ENCODE measurements around the gene BORCS6. TPM values are rescaled to one million over a fixed set of nuclear protein-coding genes. Genes with fewer than 3 reads are reported as not detected.

BORCS6 gene
- total and polyA plus RNA-seq, 2 of the 13 experiments (the other 11 are each of a cell fraction or from before 2014, with no cell fraction given), result 2.0 to 5.1 TPM

GRCh38 chr17:8221663-8222379, 31.8 kb upstream of the BORCS6 start (continued):
- TF ChIP-seq ZNF574 (CRISPR knock-in tag; IDR thresholded peaks at IDR 0.05), result no peak
- TF ChIP-seq FUBP1 (CRISPR knock-in tag; IDR thresholded peaks at IDR 0.05; ENCODE audit: borderline replicate concordance), result no peak
- peak; percentile 21; the same call in 1 of the 2 replicates for TF ChIP-seq NCOR1 (IDR thresholded peaks at IDR 0.05; ENCODE audit: borderline replicate concordance, low read length)
- no peak for TF ChIP-seq ZNF235 (CRISPR knock-in tag; IDR thresholded peaks at IDR 0.05; ENCODE audit: borderline replicate concordance)
- no peak for TF ChIP-seq MNT (IDR thresholded peaks at IDR 0.05)
- peak; percentile 32 to 42; a peak in 2 of 4 replicates for TF ChIP-seq POLR2A (IDR thresholded peaks at IDR 0.05; ENCODE audit: insufficient read depth in 1 of 2, low read depth in 2 of 2, low read length in 2 of 2)
- TF ChIP-seq MYC (CRISPR knock-in tag; IDR thresholded peaks at IDR 0.05; ENCODE audit: borderline replicate concordance), result no peak; the same call in 1 of the 2 replicates
- TF ChIP-seq HCFC1 (IDR thresholded peaks at IDR 0.05; ENCODE audit: low read depth, low read length), result peak; percentile 23; the same call in 1 of the 2 replicates
- TF ChIP-seq RARA (CRISPR knock-in tag; IDR thresholded peaks at IDR 0.05), result peak; percentile 9; the same call in 1 of the 2 replicates
- TF ChIP-seq HNRNPLL (IDR thresholded peaks at IDR 0.05; ENCODE audit: low read depth, low read length, poor library complexity, severe bottlenecking), result peak; percentile 75
- no peak for TF ChIP-seq RELA (CRISPR knock-in tag; IDR thresholded peaks at IDR 0.05)
- TF ChIP-seq FOSL1 (CRISPR knock-in tag; IDR thresholded peaks at IDR 0.05; ENCODE audit: borderline replicate concordance), result 0 out of 2 replicates have a peak, but pooled peaks have one; percentile 3
- TF ChIP-seq TEF (CRISPR knock-in tag; IDR thresholded peaks at IDR 0.05), result peak; percentile 26; the same call in 1 of the 2 replicates
- TF ChIP-seq PAWR (CRISPR knock-in tag; IDR thresholded peaks at IDR 0.05; ENCODE audit: borderline replicate concordance), result 0 out of 2 replicates have a peak, but pooled peaks have one; percentile 16
- peak; percentile 49 for TF ChIP-seq PRPF4 (IDR thresholded peaks at IDR 0.05; ENCODE audit: low read depth, low read length, poor library complexity, severe bottlenecking)

Data from HepG2 (cell line).